ENCODE data around the gene SLC16A3. TPM values are rescaled to one million over a fixed set of nuclear protein-coding genes. Genes with fewer than 3 reads are reported as not detected.

Gene SLC16A3
- total and polyA plus RNA-seq, 9 of the 15 experiments (the other 6 are each of a cell fraction or from before 2014, with no cell fraction given), result 0.11 to 5.4 (median 1.2) TPM; not detected in 2

DNA sequence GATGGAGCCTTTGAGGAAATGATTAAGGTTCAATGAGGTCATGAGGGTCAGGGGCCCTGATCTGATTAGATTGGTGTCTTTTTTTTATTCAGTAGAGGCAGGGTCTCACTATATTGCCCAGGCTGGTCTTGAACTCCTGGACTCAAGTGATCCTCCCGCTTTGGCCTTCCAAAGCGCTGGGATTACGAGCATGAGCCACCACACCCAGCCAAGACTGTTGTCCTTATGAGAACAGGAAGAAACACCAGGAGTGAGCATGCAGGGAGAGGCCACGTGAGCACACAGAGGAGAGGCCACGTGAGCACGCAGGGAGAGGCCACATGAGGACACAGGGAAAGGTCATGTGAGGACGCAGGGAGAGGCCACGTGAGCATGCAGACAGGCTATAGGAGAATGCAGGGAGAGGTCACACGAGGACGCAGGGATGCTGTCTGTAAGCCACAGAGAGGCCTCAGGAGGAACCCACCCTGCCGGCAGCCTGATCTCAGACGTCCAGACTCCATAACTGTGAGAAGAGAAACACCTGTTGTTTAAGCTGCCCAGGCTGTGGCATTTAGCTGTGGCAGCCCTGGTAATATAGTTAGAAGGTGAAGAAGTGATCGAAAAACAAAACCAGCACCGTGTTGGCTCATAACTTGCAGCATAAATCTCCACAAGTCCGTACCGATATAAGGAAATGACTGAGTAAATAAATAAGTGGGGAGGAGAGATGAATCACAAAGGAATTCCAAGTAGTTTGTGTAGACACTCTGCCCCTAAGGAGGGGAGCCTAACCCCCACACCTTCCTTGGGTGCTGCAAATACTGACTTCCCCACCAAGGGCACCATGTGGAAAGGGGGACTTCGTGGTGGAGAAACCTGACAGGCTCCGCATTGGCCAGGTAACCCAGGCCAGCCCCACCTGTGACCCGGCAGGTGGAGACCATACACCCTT is 59.3 kb downstream of the SLC16A3 start (continued):
- TF ChIP-seq ZKSCAN8 (CRISPR knock-in tag; IDR thresholded peaks at IDR 0.05) (peak; percentile 82), ZNF583 (CRISPR knock-in tag; IDR thresholded peaks at IDR 0.05) (0 out of 2 replicates have a peak, but pooled peaks have one; percentile 22), POLR3G (IDR thresholded peaks at IDR 0.05; ENCODE audit: extremely low read depth, insufficient read length, insufficient replicate concordance) (no peak), SPI1 (IDR thresholded peaks at IDR 0.05; ENCODE audit: borderline replicate concordance, low read depth, low read length) (no peak), NCOA2 (IDR thresholded peaks at IDR 0.05; ENCODE audit: partially characterized antibody in 2 of 2) (no peak), IRF2 (CRISPR knock-in tag; IDR thresholded peaks at IDR 0.05) (no peak), ETV1 (tag; conservative IDR thresholded peaks at IDR 0.05; ENCODE audit: low read depth) (peak; percentile 90), ZNF24 (IDR thresholded peaks at IDR 0.05) (peak; percentile 79; the same call in 1 of the 2 replicates), NFE2L1 (tag; IDR thresholded peaks at IDR 0.05; ENCODE audit: borderline replicate concordance, low read depth) (no peak), JUN (IDR thresholded peaks at IDR 0.05; ENCODE audit: borderline replicate concordance, low read depth, low read length) (peak; percentile 92; the same call in 1 of the 2 replicates), JUN (CRISPR knock-in tag; IDR thresholded peaks at IDR 0.05; ENCODE audit: borderline replicate concordance) (no peak), MBD2 (IDR thresholded peaks at IDR 0.05; ENCODE audit: borderline replicate concordance, low read depth) (peak; percentile 36; the same call in 1 of the 2 replicates), MCM3 (IDR thresholded peaks at IDR 0.05) (no peak), NBN (IDR thresholded peaks at IDR 0.05; ENCODE audit: low read depth) (peak; percentile 96), CAMTA2 (CRISPR knock-in tag; conservative IDR thresholded peaks at IDR 0.05) (no peak), STAT5A (IDR thresholded peaks at IDR 0.05; ENCODE audit: borderline replicate concordance, low read length) (0 out of 2 replicates have a peak, but pooled peaks have one; percentile 11)
- TF ChIP-seq, protein P1, sequence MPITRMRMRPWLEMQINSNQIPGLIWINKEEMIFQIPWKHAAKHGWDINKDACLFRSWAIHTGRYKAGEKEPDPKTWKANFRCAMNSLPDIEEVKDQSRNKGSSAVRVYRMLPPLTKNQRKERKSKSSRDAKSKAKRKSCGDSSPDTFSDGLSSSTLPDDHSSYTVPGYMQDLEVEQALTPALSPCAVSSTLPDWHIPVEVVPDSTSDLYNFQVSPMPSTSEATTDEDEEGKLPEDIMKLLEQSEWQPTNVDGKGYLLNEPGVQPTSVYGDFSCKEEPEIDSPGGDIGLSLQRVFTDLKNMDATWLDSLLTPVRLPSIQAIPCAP (CRISPR knock-in tag; IDR thresholded peaks at IDR 0.05; ENCODE audit: borderline replicate concordance), result no peak
- TF ChIP-seq, protein P2, sequence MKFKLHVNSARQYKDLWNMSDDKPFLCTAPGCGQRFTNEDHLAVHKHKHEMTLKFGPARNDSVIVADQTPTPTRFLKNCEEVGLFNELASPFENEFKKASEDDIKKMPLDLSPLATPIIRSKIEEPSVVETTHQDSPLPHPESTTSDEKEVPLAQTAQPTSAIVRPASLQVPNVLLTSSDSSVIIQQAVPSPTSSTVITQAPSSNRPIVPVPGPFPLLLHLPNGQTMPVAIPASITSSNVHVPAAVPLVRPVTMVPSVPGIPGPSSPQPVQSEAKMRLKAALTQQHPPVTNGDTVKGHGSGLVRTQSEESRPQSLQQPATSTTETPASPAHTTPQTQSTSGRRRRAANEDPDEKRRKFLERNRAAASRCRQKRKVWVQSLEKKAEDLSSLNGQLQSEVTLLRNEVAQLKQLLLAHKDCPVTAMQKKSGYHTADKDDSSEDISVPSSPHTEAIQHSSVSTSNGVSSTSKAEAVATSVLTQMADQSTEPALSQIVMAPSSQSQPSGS (CRISPR knock-in tag; IDR thresholded peaks at IDR 0.05), result no peak
- TF ChIP-seq, protein P3, sequence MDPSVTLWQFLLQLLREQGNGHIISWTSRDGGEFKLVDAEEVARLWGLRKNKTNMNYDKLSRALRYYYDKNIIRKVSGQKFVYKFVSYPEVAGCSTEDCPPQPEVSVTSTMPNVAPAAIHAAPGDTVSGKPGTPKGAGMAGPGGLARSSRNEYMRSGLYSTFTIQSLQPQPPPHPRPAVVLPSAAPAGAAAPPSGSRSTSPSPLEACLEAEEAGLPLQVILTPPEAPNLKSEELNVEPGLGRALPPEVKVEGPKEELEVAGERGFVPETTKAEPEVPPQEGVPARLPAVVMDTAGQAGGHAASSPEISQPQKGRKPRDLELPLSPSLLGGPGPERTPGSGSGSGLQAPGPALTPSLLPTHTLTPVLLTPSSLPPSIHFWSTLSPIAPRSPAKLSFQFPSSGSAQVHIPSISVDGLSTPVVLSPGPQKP (CRISPR knock-in tag; IDR thresholded peaks at IDR 0.05), result no peak
- TF ChIP-seq, protein P4, sequence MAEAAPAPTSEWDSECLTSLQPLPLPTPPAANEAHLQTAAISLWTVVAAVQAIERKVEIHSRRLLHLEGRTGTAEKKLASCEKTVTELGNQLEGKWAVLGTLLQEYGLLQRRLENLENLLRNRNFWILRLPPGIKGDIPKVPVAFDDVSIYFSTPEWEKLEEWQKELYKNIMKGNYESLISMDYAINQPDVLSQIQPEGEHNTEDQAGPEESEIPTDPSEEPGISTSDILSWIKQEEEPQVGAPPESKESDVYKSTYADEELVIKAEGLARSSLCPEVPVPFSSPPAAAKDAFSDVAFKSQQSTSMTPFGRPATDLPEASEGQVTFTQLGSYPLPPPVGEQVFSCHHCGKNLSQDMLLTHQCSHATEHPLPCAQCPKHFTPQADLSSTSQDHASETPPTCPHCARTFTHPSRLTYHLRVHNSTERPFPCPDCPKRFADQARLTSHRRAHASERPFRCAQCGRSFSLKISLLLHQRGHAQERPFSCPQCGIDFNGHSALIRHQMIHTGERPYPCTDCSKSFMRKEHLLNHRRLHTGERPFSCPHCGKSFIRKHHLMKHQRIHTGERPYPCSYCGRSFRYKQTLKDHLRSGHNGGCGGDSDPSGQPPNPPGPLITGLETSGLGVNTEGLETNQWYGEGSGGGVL (CRISPR knock-in tag; IDR thresholded peaks at IDR 0.05), result no peak
- TF ChIP-seq, protein P5, sequence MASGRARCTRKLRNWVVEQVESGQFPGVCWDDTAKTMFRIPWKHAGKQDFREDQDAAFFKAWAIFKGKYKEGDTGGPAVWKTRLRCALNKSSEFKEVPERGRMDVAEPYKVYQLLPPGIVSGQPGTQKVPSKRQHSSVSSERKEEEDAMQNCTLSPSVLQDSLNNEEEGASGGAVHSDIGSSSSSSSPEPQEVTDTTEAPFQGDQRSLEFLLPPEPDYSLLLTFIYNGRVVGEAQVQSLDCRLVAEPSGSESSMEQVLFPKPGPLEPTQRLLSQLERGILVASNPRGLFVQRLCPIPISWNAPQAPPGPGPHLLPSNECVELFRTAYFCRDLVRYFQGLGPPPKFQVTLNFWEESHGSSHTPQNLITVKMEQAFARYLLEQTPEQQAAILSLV (tag; IDR thresholded peaks at IDR 0.05), result peak; percentile 55; the same call in 1 of the 2 replicates
